ENCODE data around the gene BLOC1S5.
"Not testable (repeated sequence)": the region's sequence is repeated elsewhere in the genome, so short reads cannot be mapped to it uniquely, and the experiment has no call there.

BLOC1S5 gene

DNA sequence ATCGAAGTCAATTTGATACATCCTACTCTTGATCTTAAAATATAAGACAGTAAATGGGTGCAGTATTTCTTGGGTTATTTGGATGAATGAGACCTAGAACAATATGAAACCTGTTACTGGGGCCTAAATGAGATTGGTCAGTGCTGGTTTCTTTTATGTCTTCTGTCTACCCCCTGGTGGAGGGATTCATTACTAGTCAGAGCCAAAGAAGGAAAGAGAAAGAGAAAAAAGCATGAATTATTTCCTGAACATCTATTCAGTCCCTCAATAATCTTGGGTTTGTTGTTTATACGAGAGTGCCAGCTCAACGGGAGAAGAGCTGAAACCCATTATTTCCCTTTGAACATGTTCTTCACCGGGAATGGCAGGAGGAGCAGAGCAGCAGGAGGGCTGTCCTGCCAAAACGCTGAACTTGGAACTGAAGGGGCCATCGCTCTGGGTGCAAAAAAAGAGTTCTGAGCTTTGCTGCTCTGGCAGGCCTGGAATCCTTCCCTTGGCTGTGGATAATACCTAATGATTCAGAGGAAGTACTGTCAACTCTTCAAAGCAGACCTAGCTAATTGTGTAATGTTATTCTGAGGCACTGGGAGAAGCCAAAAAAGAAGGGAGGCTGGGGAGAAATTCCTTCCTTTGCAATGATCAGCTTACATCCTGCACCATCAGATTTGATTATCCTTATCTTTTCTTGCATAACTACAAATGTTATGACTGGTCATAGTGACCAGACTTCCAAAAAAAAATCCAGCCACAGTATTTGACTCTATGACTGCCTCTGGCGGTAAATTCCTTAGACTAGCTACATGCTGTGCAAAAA, 72.0 kb downstream of the BLOC1S5 start:
- no peak for DNase-seq

- no peak for DNase-seq
These were observed 72.7 kb downstream of the BLOC1S5 start for GRCh38 chr6:7991536-7991935.

DNA sequence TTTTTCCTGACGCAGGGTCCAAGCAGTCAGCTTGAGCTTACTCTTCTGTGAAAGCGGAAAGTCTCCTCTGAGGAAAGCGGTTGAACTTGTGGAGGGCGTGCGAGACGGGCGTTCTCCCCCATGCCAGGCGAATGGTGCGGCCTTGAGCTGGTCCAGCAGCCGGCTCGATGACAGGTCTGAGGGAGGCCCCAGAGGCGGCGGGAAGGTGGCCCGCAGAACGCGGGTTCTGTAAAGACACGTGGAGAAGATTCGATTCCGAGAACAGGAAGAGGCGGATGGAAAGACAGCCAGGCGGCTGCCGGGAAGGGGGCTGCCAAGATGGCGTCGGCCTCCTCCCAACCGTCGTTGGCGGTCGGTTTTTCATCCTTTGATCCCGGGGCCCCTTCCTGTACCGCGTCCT, 78.0 kb downstream of the BLOC1S5 start:
- DNase-seq = no peak

GRCh38 chr6:7983967-7984366, 80.2 kb downstream of the BLOC1S5 start:
- not testable (repeated sequence) for DNase-seq

DNA sequence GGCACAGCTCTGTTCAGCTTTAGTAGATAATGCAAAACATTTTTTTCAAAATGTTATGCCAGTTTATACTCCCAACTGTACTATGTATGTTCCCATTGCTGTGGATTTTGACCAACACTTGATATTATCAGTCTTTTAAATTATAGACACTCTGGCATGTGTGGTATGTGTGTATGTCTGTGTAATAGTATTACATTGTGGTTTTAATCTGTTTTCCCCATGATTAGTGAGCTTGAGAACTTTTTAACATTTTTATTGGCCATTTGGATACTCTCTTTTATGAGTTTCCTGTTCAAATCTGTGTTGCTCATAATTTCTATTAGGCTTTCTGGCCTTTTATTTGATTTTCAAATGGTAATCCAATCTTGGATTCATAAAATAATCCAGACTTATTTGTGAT, 84.4 kb downstream of the BLOC1S5 start:
- DNase-seq = no peak

DNA sequence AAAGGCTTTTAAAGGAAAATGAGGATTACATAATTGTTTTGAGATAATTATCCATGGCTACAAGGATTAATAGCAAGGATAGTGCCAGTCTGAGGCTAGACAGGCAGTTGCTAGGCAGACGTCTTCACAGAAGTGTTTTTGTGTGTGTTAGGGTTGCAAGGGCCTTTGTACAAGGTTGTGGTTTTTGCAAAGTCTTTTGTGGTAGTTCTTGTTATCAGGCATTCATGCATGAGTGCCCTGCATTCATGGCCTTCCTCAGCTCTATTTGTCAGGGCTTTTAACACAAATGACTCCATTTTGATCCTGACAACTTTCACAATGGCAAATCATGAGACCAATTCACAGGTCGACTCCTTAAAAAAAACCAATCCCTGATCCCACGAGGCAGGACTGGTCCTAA, 85.5 kb downstream of the BLOC1S5 start:
- DNase-seq = no peak

GRCh38 chr6:7976485-7977056, 87.6 kb downstream of the BLOC1S5 start:
- no peak for DNase-seq

DNA sequence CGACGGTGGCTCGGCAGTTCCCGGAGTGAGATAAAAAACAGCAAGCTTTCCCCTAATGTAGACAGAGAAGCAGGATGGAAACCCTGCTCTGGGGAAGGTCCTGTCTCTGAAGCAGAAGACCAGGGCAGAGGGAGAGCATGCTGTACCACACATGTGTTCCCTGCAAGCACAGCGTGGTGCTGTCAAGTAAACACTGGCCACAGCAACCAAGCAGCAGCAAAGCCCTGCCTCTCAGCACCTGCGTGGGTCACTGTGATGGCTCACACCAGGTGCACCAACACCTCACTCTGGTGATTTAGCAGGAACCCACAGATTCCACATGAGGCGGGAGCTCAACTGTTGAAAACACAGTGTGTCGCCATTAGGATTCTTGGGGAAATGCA, 88.4 kb downstream of the BLOC1S5 start:
- DNase-seq = no peak

- DNase-seq = no peak
These were observed 89.0 kb downstream of the BLOC1S5 start for GRCh38 chr6:7974938-7975763.

DNA sequence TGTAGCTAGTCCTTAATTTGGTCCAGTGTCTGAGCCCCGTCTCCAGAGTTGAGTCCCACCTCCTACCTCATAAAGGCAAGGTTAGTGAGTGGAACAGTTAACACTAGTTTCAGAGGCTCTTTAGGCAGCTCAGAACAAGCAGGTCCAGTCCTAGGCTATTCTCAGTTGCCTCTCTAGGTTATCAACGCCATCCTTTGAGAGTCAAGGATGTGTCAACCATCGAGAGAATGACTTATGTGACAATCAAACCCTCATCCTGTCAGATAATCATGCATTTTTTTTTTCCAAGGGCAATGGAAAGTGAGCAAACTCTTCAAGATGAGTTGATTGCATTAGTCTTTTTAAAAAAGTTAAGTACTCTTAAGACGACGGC, 89.6 kb downstream of the BLOC1S5 start:
- no peak for DNase-seq

- DNase-seq = no peak
These were observed 90.6 kb downstream of the BLOC1S5 start for GRCh38 chr6:7973584-7973983.

DNA sequence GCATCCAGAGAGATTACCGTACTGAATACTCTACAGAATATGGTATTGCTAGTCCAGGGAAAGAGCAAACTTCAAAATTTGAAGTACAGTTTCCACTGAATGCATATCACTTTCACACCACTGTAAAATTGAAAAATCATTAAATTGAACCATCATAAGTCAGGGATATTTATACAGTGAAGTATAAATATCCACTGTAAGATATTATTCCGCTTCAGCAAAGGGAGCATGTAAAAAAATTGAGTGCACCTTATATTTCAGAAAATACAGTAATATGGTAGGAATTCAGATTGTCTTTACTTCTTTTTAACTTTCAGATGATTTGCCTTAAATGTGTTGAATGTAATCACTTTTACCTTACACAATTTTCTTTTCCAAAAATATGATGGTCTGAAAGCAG, 92.7 kb downstream of the BLOC1S5 start:
- DNase-seq = no peak

DNA sequence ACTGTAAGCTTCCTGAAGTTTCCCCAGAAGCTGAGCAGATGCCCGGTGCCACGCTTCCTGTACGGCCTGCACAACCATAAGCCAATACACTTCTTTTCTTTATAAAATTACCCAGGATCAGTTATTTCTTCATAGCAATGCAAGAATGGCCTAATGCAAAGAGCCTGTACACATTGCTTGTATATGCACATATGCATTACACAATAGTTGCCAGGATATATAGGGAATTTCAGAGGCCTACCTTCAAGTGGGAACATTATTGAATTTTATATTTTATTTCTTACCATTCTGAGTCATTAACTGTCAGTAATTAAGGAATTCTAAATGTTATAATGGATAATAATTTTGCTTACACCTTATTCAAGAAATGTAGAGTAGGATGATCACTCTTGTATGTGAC, 93.6 kb downstream of the BLOC1S5 start:
- DNase-seq = no peak

Measured in activated effector memory CD4-positive, alpha-beta T cell treated with anti-CD3 and anti-CD28 coated beads, Interleukin-2, amount 50 U/mL, for 16 hours (primary cell).